Karpas-422 (cell line): Measurements from ENCODE around the gene IRX2. TPM values are rescaled to one million over a fixed set of nuclear protein-coding genes. Genes with fewer than 3 reads are reported as not detected.

Source experiments
- DNase-seq: peaks from one replicate; pipeline ENCODE4 v3.0.0-alpha.2; 2015
- H2AFZ ChIP-seq: fragments of 200-600 bp; sonication (generic); 2 replicates; pipeline ENCODE4 v1.6.1; 2014; ENCODE audit warnings: antibody characterized with exemption, low read length, mixed read lengths
- H3K27ac ChIP-seq: fragments of 200-600 bp; sonication (generic); 2 replicates; pipeline ENCODE4 v1.5.1; 2014; ENCODE audit warnings: mild to moderate bottlenecking, low read length, moderate library complexity
- H3K27me3 ChIP-seq: fragments of 200-600 bp; sonication (generic); 2 replicates; pipeline ENCODE4 v1.6.1; 2014; ENCODE audit warnings: low read length, mixed read lengths
- H3K36me3 ChIP-seq: fragments of 200-600 bp; sonication (generic); 2 replicates; pipeline ENCODE4 v1.6.1; 2014; ENCODE audit warnings: low read length, mixed read lengths; ENCODE audit not compliant: insufficient read depth
- H3K4me1 ChIP-seq: fragments of 200-600 bp; sonication (generic); 2 replicates; pipeline ENCODE4 v1.6.1; 2014; ENCODE audit warnings: mild to moderate bottlenecking, low read length, mixed read lengths
- H3K4me2 ChIP-seq: fragments of 200-600 bp; sonication (generic); 2 replicates; pipeline ENCODE4 v1.6.1; 2014; ENCODE audit warnings: low read length, low read depth, mild to moderate bottlenecking; ENCODE audit not compliant: poor library complexity, severe bottlenecking
- H3K4me3 ChIP-seq: fragments of 200-600 bp; sonication (generic); 2 replicates; pipeline ENCODE4 v1.5.1; 2014; ENCODE audit warnings: mild to moderate bottlenecking, antibody characterized with exemption, low read length, mixed read lengths
- H3K79me2 ChIP-seq: fragments of 200-600 bp; sonication (generic); 2 replicates; pipeline ENCODE4 v1.6.1; 2014; ENCODE audit warnings: mild to moderate bottlenecking, low read length, mixed read lengths
- H3K9ac ChIP-seq: fragments of 200-600 bp; sonication (generic); 2 replicates; pipeline ENCODE4 v1.6.0; 2014; ENCODE audit warnings: low read length
- H3K9me2 ChIP-seq: fragments of 200-600 bp; sonication (generic), shearing (Covaris generic); replicated peaks from 2 replicates; pipeline ENCODE4 v1.6.0; 2014; ENCODE audit warnings: mild to moderate bottlenecking, low read length, moderate library complexity; ENCODE audit not compliant: insufficient read depth
- H3K9me3 ChIP-seq: fragments of 300-700, 200-600 bp; sonication (generic); 2 replicates; pipeline ENCODE4 v1.6.1; 2014; ENCODE audit warnings: low read length, mixed read lengths
- H4K20me1 ChIP-seq: fragments of 200-600 bp; sonication (generic); 2 replicates; pipeline ENCODE4 v1.6.1; 2014; ENCODE audit warnings: mild to moderate bottlenecking, antibody characterized with exemption, low read length, low read depth; ENCODE audit not compliant: insufficient read depth
- total RNA-seq: library from RNA; depleted of rRNA; stranded (reverse); fragments of >200 nt; shearing (Covaris generic); gene quantifications from 2 replicates; pipeline ENCODE4 v1.2.3, GENCODE V29; 2014; ENCODE audit warnings: low replicate concordance

The IRX2 gene
- total RNA-seq, 1 experiment from 2014 or later, result not detected

GRCh38 chr5:2710910-2711309 lies 40.6 kb downstream of the IRX2 start:
- Histone ChIP-seq H3K9me2 (no peaks in the 10 kb centered on the region), H3K4me1 (no peaks in the 10 kb centered on the region), H4K20me1 (no peaks in the 10 kb centered on the region), H3K79me2 (no peaks in the 10 kb centered on the region), H3K4me2 (no peak overlapping the region), H3K9me3 (no peaks in the 10 kb centered on the region; the same call in 1 of the 2 replicates), H2AFZ (no peak overlapping the region), H3K27ac (no peak overlapping the region), H3K4me3 (no peak overlapping the region), H3K36me3 (no peaks in the 10 kb centered on the region), H3K9ac (no peak overlapping the region), H3K27me3 (no peaks in the 10 kb centered on the region)
- no peak for DNase-seq

- Histone ChIP-seq H3K79me2 (no peaks in the 10 kb centered on the region), H3K9me2 (no peaks in the 10 kb centered on the region), H2AFZ (no peak overlapping the region), H3K4me1 (no peaks in the 10 kb centered on the region), H3K9me3 (no peaks in the 10 kb centered on the region; the same call in 1 of the 2 replicates), H3K4me2 (no peak overlapping the region), H3K27ac (no peak overlapping the region), H3K36me3 (no peaks in the 10 kb centered on the region), H4K20me1 (no peaks in the 10 kb centered on the region), H3K4me3 (no peak overlapping the region), H3K9ac (no peak overlapping the region), H3K27me3 (no peaks in the 10 kb centered on the region)
- no peak for DNase-seq
These were observed 41.3 kb downstream of the IRX2 start for GRCh38 chr5:2709976-2710689.

- no peak overlapping the region for H2AFZ ChIP-seq
- no peak for DNase-seq
- H3K9me3 ChIP-seq, result no peaks in the 10 kb centered on the region; the same call in 1 of the 2 replicates
- no peaks in the 10 kb centered on the region for H3K79me2 ChIP-seq
- no peak overlapping the region for H3K4me2 ChIP-seq
- no peaks in the 10 kb centered on the region for H4K20me1 ChIP-seq
- H3K27me3 ChIP-seq, result no peaks in the 10 kb centered on the region
- no peak overlapping the region for H3K9ac ChIP-seq
- H3K27ac ChIP-seq, result no peak overlapping the region
- no peak overlapping the region for H3K4me3 ChIP-seq
- no peaks in the 10 kb centered on the region for H3K36me3 ChIP-seq
- no peaks in the 10 kb centered on the region for H3K9me2 ChIP-seq
- H3K4me1 ChIP-seq, result no peaks in the 10 kb centered on the region
These were observed 42.7 kb downstream of the IRX2 start for GRCh38 chr5:2708751-2709150.

DNA sequence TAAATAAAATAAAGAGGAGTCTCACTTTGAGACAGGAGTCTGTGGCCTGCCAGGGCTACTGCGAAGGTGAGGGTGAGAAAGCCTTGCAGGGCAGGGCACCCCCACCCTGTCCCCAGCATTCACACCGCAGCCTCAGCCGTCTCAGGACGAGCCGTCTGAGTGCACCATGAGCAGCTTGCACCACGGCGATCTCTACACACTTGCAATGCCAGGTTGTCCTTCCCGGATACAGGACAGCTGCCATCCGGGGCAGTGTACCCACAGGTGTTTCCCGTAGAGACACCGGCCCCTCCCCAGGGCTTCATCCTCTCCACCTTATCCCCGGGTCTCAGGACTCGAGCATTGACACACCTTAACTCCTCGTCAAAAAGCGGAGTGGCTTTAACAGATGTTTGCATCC lies 43.3 kb downstream of the IRX2 start:
- no peak overlapping the region for H3K9ac ChIP-seq
- H4K20me1 ChIP-seq, result no peaks in the 10 kb centered on the region
- H3K79me2 ChIP-seq, result no peaks in the 10 kb centered on the region
- H3K4me1 ChIP-seq, result no peaks in the 10 kb centered on the region
- H3K27me3 ChIP-seq, result no peaks in the 10 kb centered on the region
- no peaks in the 10 kb centered on the region for H3K9me3 ChIP-seq
- H3K27ac ChIP-seq, result no peak overlapping the region
- no peak overlapping the region for H3K4me2 ChIP-seq
- H3K4me3 ChIP-seq, result no peak overlapping the region
- DNase-seq, result no peak
- H3K36me3 ChIP-seq, result no peaks in the 10 kb centered on the region
- H2AFZ ChIP-seq, result no peak overlapping the region
- no peaks in the 10 kb centered on the region for H3K9me2 ChIP-seq

- no peak overlapping the region for H3K4me2 ChIP-seq
- no peak overlapping the region for H2AFZ ChIP-seq
- H3K4me1 ChIP-seq, result no peaks in the 10 kb centered on the region
- H3K4me3 ChIP-seq, result no peak overlapping the region
- no peak overlapping the region for H3K9ac ChIP-seq
- no peaks in the 10 kb centered on the region for H3K36me3 ChIP-seq
- no peaks in the 10 kb centered on the region for H3K27me3 ChIP-seq
- H4K20me1 ChIP-seq, result no peaks in the 10 kb centered on the region
- no peak overlapping the region for H3K27ac ChIP-seq
- H3K9me3 ChIP-seq, result no peaks in the 10 kb centered on the region
- no peaks in the 10 kb centered on the region for H3K9me2 ChIP-seq
- DNase-seq, result no peak
- H3K79me2 ChIP-seq, result no peaks in the 10 kb centered on the region
These were observed 45.6 kb downstream of the IRX2 start for GRCh38 chr5:2705861-2706260.

DNA sequence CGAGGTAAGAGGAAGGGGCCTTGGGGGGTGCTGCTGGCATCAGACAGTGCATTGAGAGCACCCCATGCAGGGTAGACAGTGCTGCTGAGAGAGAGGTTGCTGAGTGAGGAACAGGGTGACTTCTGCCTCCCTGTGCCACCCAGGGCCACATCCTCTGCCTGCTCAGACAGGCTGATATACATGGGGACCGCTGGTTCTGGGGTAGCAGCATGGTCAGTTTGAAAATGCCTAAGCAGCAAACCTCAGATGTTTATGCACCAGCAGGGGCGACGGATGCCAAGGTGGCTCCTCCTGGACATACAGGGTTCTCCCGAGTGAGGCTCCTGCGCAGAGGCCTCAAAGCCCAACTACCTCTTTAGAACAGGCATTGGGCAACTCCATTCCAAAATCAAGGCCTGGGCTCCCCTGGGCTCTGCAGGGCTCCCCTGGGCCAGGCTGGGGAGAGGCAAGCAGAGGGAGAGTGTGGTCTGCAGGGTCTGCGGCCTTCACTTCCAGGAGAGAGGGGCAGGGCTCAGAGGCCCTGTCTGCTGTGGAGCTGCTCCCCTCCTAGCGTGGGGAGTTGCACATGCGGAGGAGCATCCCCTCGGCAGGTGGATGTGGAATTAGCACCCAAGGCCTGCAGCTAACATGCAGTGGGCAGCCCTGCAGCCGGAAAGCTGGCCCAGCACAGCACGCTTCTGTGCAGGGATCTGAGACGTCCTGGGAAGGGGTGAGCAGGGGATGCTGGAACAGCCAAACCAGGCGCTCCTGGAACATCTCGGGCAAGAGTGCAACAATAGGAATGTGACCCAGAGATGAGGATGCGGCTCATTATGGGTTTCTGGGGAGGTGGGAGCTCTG lies 46.5 kb downstream of the IRX2 start:
- H3K4me2 ChIP-seq, result no peak overlapping the region
- no peak overlapping the region for H3K27ac ChIP-seq
- H3K9me2 ChIP-seq, result no peaks in the 10 kb centered on the region
- no peak overlapping the region for H3K4me3 ChIP-seq
- no peak overlapping the region for H3K9ac ChIP-seq
- no peaks in the 10 kb centered on the region for H3K79me2 ChIP-seq
- no peaks in the 10 kb centered on the region for H3K27me3 ChIP-seq
- no peak overlapping the region for H2AFZ ChIP-seq
- no peaks in the 10 kb centered on the region for H3K36me3 ChIP-seq
- DNase-seq, result no peak
- no peaks in the 10 kb centered on the region for H3K9me3 ChIP-seq
- H3K4me1 ChIP-seq, result no peaks in the 10 kb centered on the region
- H4K20me1 ChIP-seq, result no peaks in the 10 kb centered on the region

- Histone ChIP-seq H3K4me2 (no peak overlapping the region), H3K4me1 (no peaks in the 10 kb centered on the region), H3K36me3 (no peaks in the 10 kb centered on the region), H3K9me3 (no peaks in the 10 kb centered on the region), H3K4me3 (no peak overlapping the region), H2AFZ (no peak overlapping the region), H3K9ac (no peak overlapping the region), H3K9me2 (no peaks in the 10 kb centered on the region), H3K79me2 (no peaks in the 10 kb centered on the region), H4K20me1 (no peaks in the 10 kb centered on the region), H3K27me3 (no peaks in the 10 kb centered on the region), H3K27ac (no peak overlapping the region)
- no peak for DNase-seq
These were observed 47.4 kb downstream of the IRX2 start for GRCh38 chr5:2704111-2704510.

DNA sequence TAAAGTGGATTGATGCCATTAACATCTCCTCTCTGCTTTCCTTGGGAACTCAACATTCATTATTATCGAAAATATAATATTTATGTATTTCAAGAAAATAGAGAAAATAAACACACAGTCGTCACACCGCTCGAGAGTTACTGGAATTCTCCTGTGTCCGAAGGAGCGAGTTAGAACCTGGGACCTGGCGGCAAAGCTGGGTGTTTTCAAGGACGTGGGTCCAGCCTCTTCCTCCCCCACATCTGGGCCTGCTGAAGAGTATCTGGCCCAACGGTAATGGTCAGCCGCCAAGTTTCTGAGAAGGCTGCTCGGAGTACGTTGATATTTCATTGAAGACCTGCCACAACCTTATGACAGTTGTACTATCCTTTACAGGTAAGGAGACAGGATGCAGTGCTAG lies 47.9 kb downstream of the IRX2 start:
- no peak overlapping the region for H2AFZ ChIP-seq
- no peaks in the 10 kb centered on the region for H3K79me2 ChIP-seq
- H4K20me1 ChIP-seq, result no peaks in the 10 kb centered on the region
- H3K9ac ChIP-seq, result no peak overlapping the region
- no peaks in the 10 kb centered on the region for H3K9me2 ChIP-seq
- H3K27ac ChIP-seq, result no peak overlapping the region
- no peak for DNase-seq
- no peaks in the 10 kb centered on the region for H3K36me3 ChIP-seq
- H3K27me3 ChIP-seq, result no peaks in the 10 kb centered on the region
- H3K4me1 ChIP-seq, result no peaks in the 10 kb centered on the region
- H3K4me2 ChIP-seq, result no peak overlapping the region
- no peaks in the 10 kb centered on the region for H3K9me3 ChIP-seq
- no peak overlapping the region for H3K4me3 ChIP-seq
